Subcutaneous adipose tissue (tissue), 4 donors: ENCODE data around the gene CBR4. TPM values are rescaled to one million over a fixed set of nuclear protein-coding genes. Genes with fewer than 3 reads are reported as not detected.

Source experiments
- total RNA-seq, 4 donors: library from RNA; depleted of rRNA; stranded (reverse); fragments of >200 nt; gene quantifications; one replicate each; pipeline ENCODE4 v1.1.0, GENCODE V29; 2016
- TF ChIP-seq, protein P1 (sequence below): fragments of 450-650 bp; IDR thresholded peaks from one replicate; pipeline ENCODE4 v1.5.1; 2016; ENCODE audit warnings: low read depth, mild to moderate bottlenecking, control low read depth, antibody characterized with exemption, moderate library complexity

CBR4 gene
- total RNA-seq, 4 donors from 2014 or later = 21.4 to 28.6 (median 22.2) TPM

GRCh38 chr4:169031392-169031791 lies 21.3 kb upstream of the CBR4 start:
- TF ChIP-seq, protein P1, sequence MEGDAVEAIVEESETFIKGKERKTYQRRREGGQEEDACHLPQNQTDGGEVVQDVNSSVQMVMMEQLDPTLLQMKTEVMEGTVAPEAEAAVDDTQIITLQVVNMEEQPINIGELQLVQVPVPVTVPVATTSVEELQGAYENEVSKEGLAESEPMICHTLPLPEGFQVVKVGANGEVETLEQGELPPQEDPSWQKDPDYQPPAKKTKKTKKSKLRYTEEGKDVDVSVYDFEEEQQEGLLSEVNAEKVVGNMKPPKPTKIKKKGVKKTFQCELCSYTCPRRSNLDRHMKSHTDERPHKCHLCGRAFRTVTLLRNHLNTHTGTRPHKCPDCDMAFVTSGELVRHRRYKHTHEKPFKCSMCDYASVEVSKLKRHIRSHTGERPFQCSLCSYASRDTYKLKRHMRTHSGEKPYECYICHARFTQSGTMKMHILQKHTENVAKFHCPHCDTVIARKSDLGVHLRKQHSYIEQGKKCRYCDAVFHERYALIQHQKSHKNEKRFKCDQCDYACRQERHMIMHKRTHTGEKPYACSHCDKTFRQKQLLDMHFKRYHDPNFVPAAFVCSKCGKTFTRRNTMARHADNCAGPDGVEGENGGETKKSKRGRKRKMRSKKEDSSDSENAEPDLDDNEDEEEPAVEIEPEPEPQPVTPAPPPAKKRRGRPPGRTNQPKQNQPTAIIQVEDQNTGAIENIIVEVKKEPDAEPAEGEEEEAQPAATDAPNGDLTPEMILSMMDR = no peak

DNA sequence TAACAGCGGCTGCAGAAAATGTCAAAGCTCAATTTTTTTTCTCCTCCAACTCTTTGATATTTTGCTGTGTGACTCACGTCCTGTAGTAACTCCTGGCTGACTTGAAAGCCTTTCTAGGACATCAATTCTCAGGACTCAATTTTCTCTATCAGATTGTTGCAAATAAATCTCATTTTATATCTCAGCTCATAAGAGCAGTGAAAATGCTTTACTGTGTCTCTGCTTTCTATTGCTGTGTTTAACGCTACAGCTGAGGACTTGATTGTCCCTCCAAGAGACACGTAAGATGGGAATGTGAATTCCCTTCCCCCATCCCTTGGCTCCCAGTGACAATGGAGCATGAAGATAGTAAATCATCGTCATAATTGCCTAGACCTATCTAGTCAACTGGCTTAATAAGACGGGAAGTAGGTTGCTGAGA lies 20.5 kb upstream of the CBR4 start:
- TF ChIP-seq, protein P1 = no peak

GRCh38 chr4:169029947-169030346 lies 19.9 kb upstream of the CBR4 start:
- TF ChIP-seq, protein P1 = no peak

DNA sequence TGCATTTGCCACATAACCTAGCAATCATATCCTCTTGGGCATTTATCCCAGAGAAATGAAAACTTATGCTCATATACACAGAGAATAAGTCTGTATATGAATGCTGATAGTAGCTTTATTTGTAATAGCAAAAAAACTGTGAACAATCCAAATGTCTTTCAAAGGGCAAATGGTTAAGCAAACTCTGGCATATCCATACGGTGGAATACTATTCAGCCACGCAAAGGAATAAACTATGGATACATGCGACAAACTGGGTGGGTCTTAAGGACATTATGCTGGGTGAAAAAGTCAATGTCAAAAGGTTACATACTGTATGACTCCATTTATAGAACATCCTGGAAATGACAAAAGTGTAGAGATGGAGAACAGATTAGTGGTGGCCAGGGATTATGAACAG lies 17.6 kb upstream of the CBR4 start:
- TF ChIP-seq, protein P1 = no peak

GRCh38 chr4:169025184-169025583 lies 15.1 kb upstream of the CBR4 start:
- TF ChIP-seq, protein P1 = no peak

GRCh38 chr4:169024762-169025161 lies 14.7 kb upstream of the CBR4 start:
- TF ChIP-seq, protein P1 = no peak

DNA sequence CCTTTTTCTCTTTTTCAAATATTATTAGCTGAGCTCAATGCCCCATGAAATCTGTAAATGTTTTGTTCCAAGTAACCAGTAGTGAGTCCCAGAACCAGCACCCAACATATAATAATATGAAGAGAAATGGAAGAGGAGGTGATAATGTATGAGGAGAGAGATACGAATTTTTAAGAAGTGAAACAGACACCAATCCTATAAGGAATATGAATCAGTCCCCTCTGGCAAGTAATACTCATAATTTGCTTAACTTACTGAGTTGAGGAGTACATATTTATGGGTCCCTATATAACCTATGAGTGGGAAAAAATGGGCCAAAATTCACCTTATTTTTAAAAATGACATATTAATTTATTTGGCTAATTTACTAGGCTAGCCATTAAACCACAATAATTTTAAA lies 8.4 kb upstream of the CBR4 start:
- TF ChIP-seq, protein P1 = no peak
